Forelimb muscle (tissue), 1 donor: ENCODE data around the gene GPC5. TPM values are rescaled to one million over a fixed set of nuclear protein-coding genes. Genes with fewer than 3 reads are reported as not detected.

Source experiments
- DNase-seq: peaks from one replicate; pipeline ENCODE4 v3.0.0-alpha.2; 2013; ENCODE audit warnings: low read depth
- polyA plus RNA-seq: library from polyadenylated mRNA; unstranded; fragments of 120-200 nt; gene quantifications from one replicate; pipeline ENCODE4 v1.2.1, GENCODE V29; 2013; ENCODE audit not compliant: insufficient read length

Gene GPC5
- polyA plus RNA-seq, 1 donor, result 0.57 TPM

GRCh38 chr13:91962946-91963345 is 564.5 kb downstream of the GPC5 start:
- no peak for DNase-seq

- DNase-seq, result no peak
Measured at GRCh38 chr13:91965511-91965910, 567.1 kb downstream of the GPC5 start.

GRCh38 chr13:91978571-91978970 is 580.1 kb downstream of the GPC5 start:
- DNase-seq, result no peak

GRCh38 chr13:91986761-91987483 is 588.5 kb downstream of the GPC5 start:
- DNase-seq, result no peak

- no peak for DNase-seq
Measured at GRCh38 chr13:91988331-91988730, 589.9 kb downstream of the GPC5 start.

GRCh38 chr13:92012787-92013186 is 614.4 kb downstream of the GPC5 start:
- no peak for DNase-seq

- DNase-seq, result no peak
Measured at GRCh38 chr13:92017737-92018136, 619.3 kb downstream of the GPC5 start.

GRCh38 chr13:92028695-92029094 is 630.3 kb downstream of the GPC5 start:
- no peak for DNase-seq

GRCh38 chr13:92029641-92030040 is 631.2 kb downstream of the GPC5 start:
- DNase-seq, result no peak

- DNase-seq, result no peak
Measured at GRCh38 chr13:92038905-92039304, 640.5 kb downstream of the GPC5 start.

- no peak for DNase-seq
Measured at GRCh38 chr13:92042522-92042921, 644.1 kb downstream of the GPC5 start.

- no peak for DNase-seq
Measured at GRCh38 chr13:92044351-92044750, 645.9 kb downstream of the GPC5 start.

- DNase-seq, result no peak
Measured at GRCh38 chr13:92054389-92054788, 656.0 kb downstream of the GPC5 start.

GRCh38 chr13:92074658-92075057 is 676.2 kb downstream of the GPC5 start:
- peak; percentile 8 for DNase-seq

GRCh38 chr13:92097337-92097903 is 699.0 kb downstream of the GPC5 start:
- no peak for DNase-seq

- DNase-seq, result no peak
Measured at GRCh38 chr13:92101801-92102200, 703.4 kb downstream of the GPC5 start.

GRCh38 chr13:92103689-92104153 is 705.3 kb downstream of the GPC5 start:
- DNase-seq, result no peak

- no peak for DNase-seq
Measured at GRCh38 chr13:92122186-92122853, 723.9 kb downstream of the GPC5 start.

GRCh38 chr13:92126399-92126798 is 728.0 kb downstream of the GPC5 start:
- no peak for DNase-seq

- no peak for DNase-seq
Measured at GRCh38 chr13:92135509-92135908, 737.1 kb downstream of the GPC5 start.

- DNase-seq, result no peak
Measured at GRCh38 chr13:92136449-92137155, 738.2 kb downstream of the GPC5 start.

- DNase-seq, result no peak
Measured at GRCh38 chr13:92137520-92137919, 739.1 kb downstream of the GPC5 start.
